HCT116 (cell line): ENCODE results near the gene SH2D3C. TPM values are rescaled to one million over a fixed set of nuclear protein-coding genes. Genes with fewer than 3 reads are reported as not detected.

Experiments
- ATAC-seq: fragments of 200-7000 bp; cut with Tn5 transposase; 2 replicates; pipeline ENCODE4 v1.9.1; 2020; ENCODE audit warnings: mild to moderate bottlenecking, moderate library complexity
- BruUV-seq: library from RNA; stranded (reverse); fragments of 400-500 nt; replicated peaks from 2 replicates; lab custom pipeline; 2021; lab: Mats Ljungman, UMichigan
- CTCF ChIA-PET: fragments of 300-600 bp; sonication (Branson Sonifier 250); formaldehyde crosslinking; loops from one replicate; lab custom pipeline; 2021; ENCODE audit warnings: antibody characterized with exemption; lab: Charles Lee
- POLR2A ChIA-PET: fragments of 300-600, 350-600 bp; sonication (Branson Sonifier 250); formaldehyde crosslinking; loops from one replicate; lab custom pipeline; 2021; ENCODE audit warnings: antibody characterized with exemption; lab: Charles Lee
- RAD21 ChIA-PET, 2 experiments: fragments of 300-600 bp; sonication (Branson Sonifier 250); formaldehyde crosslinking; loops; one replicate each; lab custom pipeline; 2023; ENCODE audit warnings: low total read pairs in 2 of 2; ENCODE audit not compliant: uncharacterized antibody in 2 of 2, unreplicated experiment in 2 of 2, low non-redundant PET in 1 of 2; lab: Charles Lee
- DNase-seq: peaks from one replicate; pipeline ENCODE4 v3.0.0-alpha.2; 2010; ENCODE audit warnings: low read depth, low spot score
- H2AFZ ChIP-seq: fragments of 200-600 bp; shearing (Covaris generic), sonication (generic); 2 replicates; pipeline ENCODE4 v1.6.1; 2017; ENCODE audit warnings: low read depth, mixed run types, mixed read lengths, antibody characterized with exemption, low read length; ENCODE audit not compliant: poor library complexity, severe bottlenecking
- H3K27ac ChIP-seq: 2 replicates; pipeline ENCODE4 v1.5.1; 2012; ENCODE audit warnings: low read depth, low read length
- H3K27me3 ChIP-seq: fragments of 200-600 bp; sonication (generic); 2 replicates; pipeline ENCODE4 v1.6.1; 2016; ENCODE audit warnings: mixed run types, low read length, mixed read lengths; ENCODE audit not compliant: insufficient read depth
- H3K36me3 ChIP-seq, 2 experiments: fragments of 200-500 bp in 1 of 2; fragments of 200-600 bp in 1 of 2; sonication (Bioruptor generic) in 1 of 2; sonication (generic) in 1 of 2; 2 replicates each; pipeline versions ENCODE4 v1.5.1 to v1.6.1; 2014 to 2016; ENCODE audit warnings: low read length in 2 of 2, inconsistent platforms in 1 of 2, mixed read lengths in 1 of 2, mixed run types in 1 of 2; ENCODE audit not compliant: insufficient read depth in 2 of 2, control insufficient read depth in 1 of 2
- H3K4me1 ChIP-seq, 2 experiments: fragments of 200-600 bp in 1 of 2; sonication (generic) in 1 of 2; 2 replicates each; pipeline versions ENCODE4 v1.5.1 to v1.6.1; 2012 to 2017; ENCODE audit warnings: low read length in 2 of 2, inconsistent platforms in 1 of 2, mild to moderate bottlenecking in 1 of 2, mixed read lengths in 1 of 2, mixed run types in 1 of 2, moderate library complexity in 1 of 2; ENCODE audit not compliant: insufficient read depth in 2 of 2, control insufficient read depth in 1 of 2
- H3K4me2 ChIP-seq: fragments of 200-600 bp; sonication (generic); 2 replicates; pipeline ENCODE4 v1.6.1; 2017; ENCODE audit warnings: mixed run types, low read length, mixed read lengths
- H3K4me3 ChIP-seq, 2 experiments: fragments of 200-600 bp in 1 of 2; sonication (generic) in 1 of 2; replicated peaks in 1 of 2; 2 replicates each; pipeline ENCODE4 v1.5.1; 2011 to 2016; ENCODE audit warnings: low read length in 2 of 2, control low read depth in 1 of 2, low read depth in 1 of 2, mild to moderate bottlenecking in 1 of 2, mixed read lengths in 1 of 2, mixed run types in 1 of 2
- H3K79me2 ChIP-seq: fragments of 200-600 bp; sonication (generic); 2 replicates; pipeline ENCODE4 v1.6.1; 2017; ENCODE audit warnings: mild to moderate bottlenecking, mixed run types, low read length, moderate library complexity, mixed read lengths; ENCODE audit not compliant: insufficient read depth
- H3K9ac ChIP-seq: fragments of 200-600 bp; sonication (generic); 2 replicates; pipeline ENCODE4 v1.6.1; 2016; ENCODE audit warnings: low read length, mixed read lengths
- H3K9me2 ChIP-seq: fragments of 200-600 bp; sonication (generic), shearing (Covaris generic); 2 replicates; pipeline ENCODE4 v1.6.1; 2017; ENCODE audit warnings: mixed run types, mild to moderate bottlenecking, moderate library complexity; ENCODE audit not compliant: insufficient read depth
- H3K9me3 ChIP-seq, 2 experiments: fragments of 200-500 bp in 1 of 2; fragments of 200-600 bp in 1 of 2; sonication (Bioruptor generic) in 1 of 2; sonication (generic) in 1 of 2; 2 replicates each; pipeline ENCODE4 v1.6.1; 2014 to 2017; ENCODE audit warnings: low read length in 2 of 2, mixed read lengths in 2 of 2, inconsistent platforms in 1 of 2, low read depth in 1 of 2, mild to moderate bottlenecking in 1 of 2, mixed run types in 1 of 2, moderate library complexity in 1 of 2; ENCODE audit not compliant: control insufficient read depth in 1 of 2, insufficient read depth in 1 of 2
- H4K20me1 ChIP-seq: fragments of 200-600 bp; sonication (generic), shearing (Covaris generic); 2 replicates; pipeline ENCODE4 v1.6.1; 2017; ENCODE audit warnings: mixed run types, mild to moderate bottlenecking, moderate library complexity; ENCODE audit not compliant: insufficient read depth
- CBX3 ChIP-seq: IDR thresholded peaks from 2 replicates; pipeline ENCODE4 v1.6.1; 2012; ENCODE audit warnings: low read depth
- CTCF ChIP-seq, 3 experiments: fragments of 200-600 bp in 1 of 3; sonication (generic) in 1 of 3; IDR thresholded peaks in 2 of 3; conservative IDR thresholded peaks in 1 of 3; 2 replicates each; pipeline ENCODE4 v1.5.1; 2012 to 2017; ENCODE audit warnings: low read depth in 2 of 3, low read length in 2 of 3, antibody characterized with exemption in 1 of 3, borderline replicate concordance in 1 of 3, control low read depth in 1 of 3, mild to moderate bottlenecking in 1 of 3, mixed read lengths in 1 of 3, mixed run types in 1 of 3, moderate library complexity in 1 of 3; ENCODE audit not compliant: insufficient read depth in 1 of 3
- EGR1 ChIP-seq: IDR thresholded peaks from 2 replicates; pipeline ENCODE4 v1.6.1; 2012; ENCODE audit warnings: low read depth
- ELF1 ChIP-seq: IDR thresholded peaks from 2 replicates; pipeline ENCODE4 v1.6.1; 2012; ENCODE audit warnings: low read depth, borderline replicate concordance
- EZH2 ChIP-seq: fragments of 200-600 bp; sonication (generic); IDR thresholded peaks from 2 replicates; pipeline ENCODE4 v1.6.1; 2017; ENCODE audit warnings: antibody characterized with exemption, mixed run types
- EZH2phosphoT487 ChIP-seq: fragments of 200-600 bp; IDR thresholded peaks from 2 replicates; pipeline ENCODE4 v1.6.1; 2018; ENCODE audit warnings: antibody characterized with exemption, borderline replicate concordance
- POLR2A ChIP-seq: IDR thresholded peaks from 2 replicates; pipeline ENCODE4 v1.7.0; 2011; ENCODE audit warnings: borderline replicate concordance; ENCODE audit not compliant: insufficient read depth, insufficient read length; ENCODE audit errors: extremely low read depth
- POLR2AphosphoS5 ChIP-seq: IDR thresholded peaks from 2 replicates; pipeline ENCODE4 v1.6.1; 2011; ENCODE audit warnings: mild to moderate bottlenecking, low read depth, low read length, moderate library complexity
- SP1 ChIP-seq: IDR thresholded peaks from 2 replicates; pipeline ENCODE4 v1.6.1; 2012; ENCODE audit warnings: low read depth
- SRF ChIP-seq: IDR thresholded peaks from 2 replicates; pipeline ENCODE4 v1.6.1; 2012; ENCODE audit warnings: low read depth
- TCF7L2 ChIP-seq: IDR thresholded peaks from 2 replicates; pipeline ENCODE4 v1.7.0; 2011; ENCODE audit warnings: borderline replicate concordance, inconsistent platforms; ENCODE audit not compliant: insufficient read depth, insufficient read length; ENCODE audit errors: extremely low read depth
- YY1 ChIP-seq: IDR thresholded peaks from 2 replicates; pipeline ENCODE4 v1.6.1; 2011; ENCODE audit warnings: low read length, low read depth, moderate library complexity, mild to moderate bottlenecking; ENCODE audit not compliant: insufficient replicate concordance; ENCODE audit errors: extremely low read depth
- ZFX ChIP-seq: fragments of 450-650 bp; IDR thresholded peaks from 2 replicates; pipeline ENCODE4 v1.6.1; 2017
- ZNF274 ChIP-seq: fragments of 200-500 bp; sonication (Bioruptor generic); IDR thresholded peaks from 2 replicates; pipeline ENCODE4 v1.6.1; 2014; ENCODE audit warnings: mild to moderate bottlenecking, low read depth, low read length, inconsistent platforms
- intact Hi-C: fragments of 100-400 bp; cut with micrococcal nuclease; formaldehyde crosslinking; loops from 2 replicates; pipeline ENCODE4 v1.10.0; 2022
- total RNA-seq: library from RNA; stranded (reverse); gene quantifications from one replicate; pipeline ENCODE4 v1.2.1, GENCODE V29; 2021; ENCODE audit not compliant: unreplicated experiment
- TF ChIP-seq, protein P1 (sequence below): IDR thresholded peaks from 2 replicates; pipeline ENCODE4 v1.6.1; 2012; ENCODE audit warnings: low read depth

Gene SH2D3C
- total RNA-seq, 1 experiment from 2014 or later, result 1.3 TPM

GRCh38 chr9:127697575-127697974 is 80.9 kb downstream of the SH2D3C start:
- Histone ChIP-seq H3K79me2 (no peaks in the 10 kb centered on the region), H3K4me3 (no peak overlapping the region), H3K9ac (no peak overlapping the region), H3K9me2 (no peaks in the 10 kb centered on the region), H3K4me1 (peaks cover 20 to 38% of the 10 kb centered on the region in 2 experiments), H3K4me2 (no peak overlapping the region), H2AFZ (no peak overlapping the region), H4K20me1 (no peaks in the 10 kb centered on the region), H3K9me3 (no peaks in the 10 kb centered on the region), H3K36me3 (no peaks in the 10 kb centered on the region), H3K27me3 (no peaks in the 10 kb centered on the region), H3K27ac (no peak overlapping the region)
- RAD21 ChIA-PET, result no interaction called here
- no peak for ATAC-seq
- BruUV-seq, result no TSS peak
- no peak for DNase-seq
- CTCF ChIA-PET, result interaction anchor here (0.6 kb wide), 1 partner anchor 172 kb away, joined by 4 read pairs; no protein-coding TSS in a partner anchor
- intact Hi-C loops, result no loop called here
- POLR2A ChIA-PET, result no interaction called here
- TF ChIP-seq ELF1 (no peak), POLR2A (no peak), SP1 (no peak), ZFX (no peak), TCF7L2 (no peak), YY1 (no peak), SRF (no peak), EZH2phosphoT487 (no peak), EGR1 (no peak), EZH2 (no peak), CBX3 (no peak), POLR2AphosphoS5 (no peak), ZNF274 (no peak), CTCF (IDR thresholded peaks at IDR 0.05 in 2 of 3, conservative IDR thresholded peaks at IDR 0.05 in 1 of 3; ENCODE audit: borderline replicate concordance in 1 of 3, insufficient read depth in 1 of 3, low read depth in 2 of 3, low read length in 2 of 3) (no peak)
- TF ChIP-seq, protein P1, sequence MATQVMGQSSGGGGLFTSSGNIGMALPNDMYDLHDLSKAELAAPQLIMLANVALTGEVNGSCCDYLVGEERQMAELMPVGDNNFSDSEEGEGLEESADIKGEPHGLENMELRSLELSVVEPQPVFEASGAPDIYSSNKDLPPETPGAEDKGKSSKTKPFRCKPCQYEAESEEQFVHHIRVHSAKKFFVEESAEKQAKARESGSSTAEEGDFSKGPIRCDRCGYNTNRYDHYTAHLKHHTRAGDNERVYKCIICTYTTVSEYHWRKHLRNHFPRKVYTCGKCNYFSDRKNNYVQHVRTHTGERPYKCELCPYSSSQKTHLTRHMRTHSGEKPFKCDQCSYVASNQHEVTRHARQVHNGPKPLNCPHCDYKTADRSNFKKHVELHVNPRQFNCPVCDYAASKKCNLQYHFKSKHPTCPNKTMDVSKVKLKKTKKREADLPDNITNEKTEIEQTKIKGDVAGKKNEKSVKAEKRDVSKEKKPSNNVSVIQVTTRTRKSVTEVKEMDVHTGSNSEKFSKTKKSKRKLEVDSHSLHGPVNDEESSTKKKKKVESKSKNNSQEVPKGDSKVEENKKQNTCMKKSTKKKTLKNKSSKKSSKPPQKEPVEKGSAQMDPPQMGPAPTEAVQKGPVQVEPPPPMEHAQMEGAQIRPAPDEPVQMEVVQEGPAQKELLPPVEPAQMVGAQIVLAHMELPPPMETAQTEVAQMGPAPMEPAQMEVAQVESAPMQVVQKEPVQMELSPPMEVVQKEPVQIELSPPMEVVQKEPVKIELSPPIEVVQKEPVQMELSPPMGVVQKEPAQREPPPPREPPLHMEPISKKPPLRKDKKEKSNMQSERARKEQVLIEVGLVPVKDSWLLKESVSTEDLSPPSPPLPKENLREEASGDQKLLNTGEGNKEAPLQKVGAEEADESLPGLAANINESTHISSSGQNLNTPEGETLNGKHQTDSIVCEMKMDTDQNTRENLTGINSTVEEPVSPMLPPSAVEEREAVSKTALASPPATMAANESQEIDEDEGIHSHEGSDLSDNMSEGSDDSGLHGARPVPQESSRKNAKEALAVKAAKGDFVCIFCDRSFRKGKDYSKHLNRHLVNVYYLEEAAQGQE, result no peak
